NCI-H226 (cell line): ENCODE measurements around the gene PHACTR1.
"Not testable (repeated sequence)": the region's sequence is repeated elsewhere in the genome, so short reads cannot be mapped to it uniquely, and the experiment has no call there.

ENCODE experiments used
- DNase-seq: peaks from one replicate; pipeline ENCODE4 v3.0.0-alpha.2; 2015

The PHACTR1 gene

GRCh38 chr6:13120483-13121482, 404.2 kb downstream of the PHACTR1 start:
- no peak for DNase-seq

GRCh38 chr6:13124131-13124530, 407.6 kb downstream of the PHACTR1 start:
- no peak for DNase-seq

DNA sequence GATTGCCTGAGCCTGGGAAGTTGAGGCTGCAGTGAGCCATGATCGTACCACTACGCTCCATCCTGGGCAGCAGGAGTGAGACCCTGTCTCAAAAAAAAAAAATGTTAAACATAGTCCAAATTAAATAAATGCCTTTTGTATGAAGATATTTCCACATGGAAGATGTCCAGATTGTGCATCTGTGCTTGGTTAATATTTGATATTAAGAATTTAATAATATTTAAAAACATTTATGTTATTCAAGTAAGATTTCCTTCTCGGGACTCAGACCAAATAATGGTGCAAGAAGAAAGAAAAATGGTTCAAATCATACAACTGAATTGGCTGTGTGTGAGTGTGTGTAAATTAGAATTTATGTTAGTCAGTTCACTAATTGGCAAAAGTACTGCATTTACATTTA, 409.3 kb downstream of the PHACTR1 start:
- DNase-seq, result no peak

DNA sequence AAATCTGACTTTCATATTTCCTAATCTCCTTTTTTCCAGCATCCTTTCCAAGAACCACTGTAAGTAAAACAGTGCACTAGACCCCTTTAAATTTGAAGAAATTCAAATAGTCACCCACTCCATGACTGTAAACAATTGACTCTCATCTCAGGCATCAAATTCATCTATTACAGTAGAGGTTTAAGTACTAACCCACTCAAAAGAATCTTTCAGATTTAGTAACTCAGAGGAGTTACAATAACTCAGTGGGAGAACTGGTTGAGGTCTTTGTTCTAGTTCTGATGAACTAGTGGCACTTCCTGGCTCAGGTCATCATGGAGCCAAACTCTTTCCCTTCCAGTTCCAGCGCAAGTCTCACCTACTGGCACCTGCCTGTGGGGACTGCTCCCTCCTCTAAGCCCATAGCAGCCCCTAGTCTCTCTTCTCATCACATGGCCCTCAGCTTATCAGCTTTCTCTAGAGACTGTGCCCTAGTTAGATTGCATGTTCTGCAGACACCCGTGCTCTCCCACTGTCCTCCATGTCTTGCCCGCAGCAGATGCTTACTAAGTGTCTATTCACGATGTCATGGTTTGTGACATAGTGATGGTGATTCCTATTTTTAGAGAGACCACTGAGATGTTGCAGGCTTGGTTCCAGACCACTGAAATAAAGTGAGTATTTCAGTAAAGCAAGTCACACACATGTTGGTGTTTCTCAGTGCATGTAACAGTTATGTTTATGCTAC, 415.5 kb downstream of the PHACTR1 start:
- DNase-seq, result no peak

- not testable (repeated sequence) for DNase-seq
Observed at GRCh38 chr6:13133894-13134293, 417.3 kb downstream of the PHACTR1 start.

DNA sequence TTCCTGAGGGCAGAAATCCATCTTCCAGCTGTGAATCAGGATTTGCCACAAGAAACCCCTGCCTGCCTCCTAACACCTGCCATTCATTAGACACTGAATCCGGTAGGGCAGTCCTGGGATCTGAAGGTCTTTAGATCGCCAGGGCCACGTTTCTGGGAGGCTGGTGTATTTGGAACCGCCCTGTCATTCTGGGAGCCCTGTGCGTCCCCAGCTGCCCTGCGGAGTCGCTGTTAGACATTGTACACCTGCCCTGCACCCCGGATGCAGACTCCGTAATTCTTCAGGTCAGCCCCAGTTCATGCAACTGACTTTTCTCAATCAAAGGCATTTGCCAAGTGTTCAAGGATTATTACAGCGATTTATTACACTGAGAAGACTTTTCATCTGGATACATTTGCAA, 418.6 kb downstream of the PHACTR1 start:
- DNase-seq, result no peak

DNA sequence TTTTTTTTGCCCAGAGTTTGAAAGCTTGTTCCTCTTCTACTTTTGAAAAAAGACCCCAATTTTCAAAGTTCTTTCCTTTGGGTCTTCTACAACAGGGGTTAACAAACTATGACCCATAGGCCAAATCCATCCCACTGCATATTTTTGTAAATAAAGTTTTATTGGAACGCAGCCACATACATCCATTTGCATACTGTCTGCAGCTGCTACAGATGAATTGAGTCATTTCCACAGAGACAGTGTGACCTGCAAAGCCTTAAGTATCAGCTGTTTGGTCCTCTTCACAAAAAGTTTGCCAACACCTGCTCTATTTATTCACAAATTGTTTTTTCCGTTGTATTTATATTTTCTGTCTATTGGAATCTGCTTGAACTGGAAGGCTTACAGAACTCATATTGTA, 422.6 kb downstream of the PHACTR1 start:
- DNase-seq, result no peak

DNA sequence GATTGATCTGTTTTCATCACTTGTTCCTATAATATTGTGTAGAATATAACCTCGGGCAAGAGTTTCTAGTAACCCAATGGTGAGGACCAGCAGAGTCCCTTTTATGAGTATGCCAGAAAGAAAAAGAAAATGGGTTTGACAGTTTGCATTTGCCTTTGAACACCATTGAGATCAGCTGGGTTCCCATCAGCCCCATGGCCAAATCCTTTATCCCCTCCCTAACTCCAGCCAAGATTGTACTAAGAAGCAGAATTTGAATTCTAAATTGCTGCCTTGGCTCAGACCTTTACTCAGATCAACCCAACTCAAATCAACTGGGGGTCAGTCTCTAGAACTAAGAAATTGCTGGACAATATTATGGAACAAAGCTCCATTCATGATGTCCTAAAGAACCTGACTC, 424.4 kb downstream of the PHACTR1 start:
- no peak for DNase-seq

- DNase-seq, result no peak
Observed at GRCh38 chr6:13141387-13141786, 424.8 kb downstream of the PHACTR1 start.

GRCh38 chr6:13142611-13143010, 426.0 kb downstream of the PHACTR1 start:
- no peak for DNase-seq

DNA sequence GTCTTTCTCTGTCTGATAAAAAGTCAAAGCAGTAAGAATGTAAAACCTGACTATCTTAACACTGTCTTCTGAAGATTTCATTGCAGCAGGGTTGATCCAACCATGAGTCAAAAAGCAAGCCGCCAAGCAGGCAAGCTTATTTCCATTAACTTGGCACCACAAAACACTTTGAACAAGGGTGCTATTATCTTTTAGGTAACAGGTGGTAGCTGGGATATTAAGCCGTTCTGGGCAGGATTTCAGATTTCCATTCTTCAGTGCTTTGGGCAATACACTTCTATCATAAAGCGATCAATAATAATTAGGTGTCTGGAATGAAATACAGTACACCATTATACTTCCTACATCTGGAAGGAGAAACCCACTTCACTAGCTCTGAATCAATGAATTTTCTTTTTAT, 429.9 kb downstream of the PHACTR1 start:
- no peak for DNase-seq

GRCh38 chr6:13147376-13147775, 430.8 kb downstream of the PHACTR1 start:
- no peak for DNase-seq

DNA sequence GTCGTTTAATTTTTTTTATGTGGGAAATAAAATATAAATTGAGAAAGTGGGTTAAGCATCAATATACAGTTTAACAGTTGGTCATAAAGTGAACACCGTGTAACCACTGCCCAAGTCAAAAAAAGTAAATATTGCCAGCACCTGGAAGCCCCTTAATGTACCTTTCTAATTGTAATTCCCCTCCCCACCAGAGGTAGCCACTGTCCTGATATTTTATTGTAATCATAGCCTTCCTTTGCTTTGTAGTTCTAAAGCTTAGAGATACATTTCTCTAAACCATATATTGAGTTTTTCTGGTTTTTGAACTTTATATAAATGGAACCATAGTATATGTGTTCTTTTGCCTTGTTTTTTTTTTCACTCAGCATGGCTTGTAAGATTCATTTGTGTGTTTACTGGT, 431.2 kb downstream of the PHACTR1 start:
- DNase-seq, result no peak

- DNase-seq, result no peak
Observed at GRCh38 chr6:13152764-13153163, 436.2 kb downstream of the PHACTR1 start.

GRCh38 chr6:13156381-13156780, 439.8 kb downstream of the PHACTR1 start:
- no peak for DNase-seq

DNA sequence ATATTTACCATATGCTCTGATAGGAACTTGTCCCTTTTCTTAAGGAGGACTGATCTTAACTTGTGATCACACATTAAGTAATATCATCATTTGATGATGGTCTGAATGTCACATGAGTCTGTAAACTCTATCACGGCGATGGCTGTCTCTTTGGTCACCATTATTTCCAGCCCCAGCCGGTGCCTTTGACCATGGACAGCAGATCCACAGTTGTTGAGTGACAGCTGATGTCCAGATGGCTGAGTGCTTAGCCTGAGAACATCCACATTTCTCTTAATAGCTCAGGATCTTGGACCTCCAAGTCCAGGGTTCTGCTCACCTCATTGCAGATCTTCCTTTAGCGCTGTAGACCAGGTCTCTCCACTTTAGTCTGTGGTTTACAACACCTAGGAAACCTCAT, 440.7 kb downstream of the PHACTR1 start:
- DNase-seq, result no peak

DNA sequence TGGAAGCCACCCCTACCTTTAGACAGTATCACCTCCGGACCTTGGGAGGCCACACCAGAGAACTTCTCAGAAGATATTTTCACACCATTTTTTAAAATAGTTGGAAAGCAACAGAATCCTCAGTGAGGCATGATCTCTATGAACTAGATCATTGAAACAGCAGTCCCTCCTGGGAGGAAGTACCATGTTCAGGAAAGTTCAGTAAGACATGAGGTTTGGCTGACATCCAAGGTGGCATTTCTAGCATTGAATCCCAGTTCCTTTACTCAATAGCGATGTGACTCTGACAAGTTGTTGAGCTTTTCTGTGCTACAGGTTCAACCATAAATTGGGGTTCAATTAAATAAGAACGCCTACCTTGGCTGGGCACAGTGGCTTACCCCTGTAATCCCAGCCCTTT, 442.7 kb downstream of the PHACTR1 start:
- no peak for DNase-seq

GRCh38 chr6:13159822-13160221, 443.3 kb downstream of the PHACTR1 start:
- DNase-seq, result not testable (repeated sequence)

GRCh38 chr6:13163161-13163944, 446.8 kb downstream of the PHACTR1 start:
- no peak for DNase-seq

DNA sequence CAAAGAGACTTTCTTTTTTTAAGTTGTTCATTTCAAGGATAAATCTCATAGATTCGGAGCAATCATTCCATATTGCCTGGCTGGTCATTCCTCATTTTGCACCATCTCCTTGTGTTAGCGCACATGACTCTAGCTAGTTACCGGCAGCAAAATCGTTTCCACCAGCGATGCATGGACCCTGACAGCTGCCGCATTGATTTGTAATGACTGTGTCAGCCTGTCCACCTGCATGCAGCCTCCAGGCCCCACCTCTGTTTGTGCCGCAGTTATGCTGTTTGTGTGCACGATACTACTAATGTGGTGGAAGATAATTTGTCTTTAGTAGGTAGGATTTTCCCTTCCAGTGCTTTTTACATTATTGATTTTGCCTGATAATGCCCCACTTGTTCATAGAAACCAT, 447.7 kb downstream of the PHACTR1 start:
- DNase-seq, result no peak

DNA sequence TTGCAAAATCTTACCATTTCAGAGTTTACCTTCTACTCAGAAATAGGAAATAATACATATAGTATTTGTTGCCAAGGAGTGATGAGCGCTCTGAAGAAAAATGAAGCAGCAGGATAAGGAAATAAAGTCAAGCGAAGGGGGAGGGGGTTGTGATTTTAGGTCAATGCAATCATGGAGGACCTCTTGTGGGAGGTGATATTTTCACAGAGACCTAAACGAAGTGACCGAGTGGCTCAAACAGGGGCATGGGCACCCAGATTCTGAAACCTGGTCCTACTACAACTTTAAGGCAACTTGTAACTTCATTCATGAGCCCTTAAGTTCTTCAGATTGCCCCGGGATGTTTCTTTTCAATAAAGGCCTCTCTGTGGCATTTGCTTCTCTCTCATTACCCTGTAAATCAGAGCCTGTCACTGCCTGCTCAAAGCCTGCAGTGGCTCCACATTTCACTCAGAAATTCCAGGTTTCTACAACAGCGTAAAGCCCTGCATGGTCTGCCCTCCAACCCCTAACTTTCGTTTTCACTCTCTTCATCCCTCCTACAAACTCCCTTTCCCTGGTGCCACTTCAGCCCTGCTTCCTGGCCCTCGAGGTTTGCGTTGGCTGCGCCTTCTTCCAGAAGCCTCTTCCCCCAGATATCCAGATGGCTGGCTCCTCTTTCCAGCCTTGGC, 449.1 kb downstream of the PHACTR1 start:
- no peak for DNase-seq

DNA sequence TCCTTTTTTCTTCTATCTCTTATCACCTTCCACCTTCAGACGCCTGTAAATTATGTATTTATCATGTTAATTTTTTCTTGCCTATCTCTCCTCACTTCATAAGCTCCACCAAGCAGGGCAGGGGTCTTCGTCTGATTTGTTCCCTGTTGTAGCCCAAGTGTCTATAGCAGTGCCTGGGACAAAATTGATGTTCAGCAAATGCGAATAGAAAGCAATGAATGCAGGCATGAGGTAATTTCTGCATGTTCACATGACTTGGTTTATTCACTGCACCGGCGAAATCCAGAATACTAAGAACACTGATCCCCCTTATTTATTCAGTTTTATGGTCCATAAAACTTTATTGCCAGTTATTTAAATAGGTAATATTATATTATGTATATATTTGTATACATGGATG, 449.7 kb downstream of the PHACTR1 start:
- DNase-seq, result no peak

DNA sequence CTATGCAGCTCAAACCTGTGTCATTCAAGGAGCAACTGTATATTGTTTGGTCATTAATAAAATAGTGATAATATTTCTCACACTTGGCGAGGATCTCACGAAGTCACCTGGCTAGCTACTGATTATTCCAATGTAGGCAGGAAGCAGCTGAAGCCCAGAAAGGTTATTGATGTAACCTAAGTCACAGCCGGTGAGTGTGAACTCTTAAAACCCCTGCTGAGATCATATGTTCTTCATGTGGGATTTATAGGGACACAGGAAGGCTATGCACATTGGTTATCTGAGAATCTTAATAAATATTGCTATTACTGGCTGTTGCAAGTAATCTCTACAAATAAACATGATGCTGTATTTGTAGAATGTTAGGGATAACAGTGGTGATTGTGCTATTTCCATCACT, 450.3 kb downstream of the PHACTR1 start:
- no peak for DNase-seq
